H4 (cell line): ENCODE data around the gene ZNF277. TPM values are rescaled to one million over a fixed set of nuclear protein-coding genes. Genes with fewer than 3 reads are reported as not detected.

Experiments
- DNase-seq: peaks from one replicate; pipeline ENCODE4 v3.0.0-alpha.2; 2015; ENCODE audit warnings: low spot score
- total RNA-seq: library from RNA; depleted of rRNA; stranded (reverse); fragments of >200 nt; shearing (Covaris generic); gene quantifications from 2 replicates; pipeline ENCODE4 v1.2.3, GENCODE V29; 2014; rRNA removed

The ZNF277 gene
- total RNA-seq, 1 experiment from 2014 or later: 33.9 TPM

GRCh38 chr7:112391841-112392286, 185.4 kb downstream of the ZNF277 start:
- peak; percentile 60 for DNase-seq

Other genes starting within 250 kb of the ZNF277 start
- 3.4 and 5.5 TPM in 2 replicates for gene DOCK4, start 296 bp upstream of the ZNF277 start, total RNA-seq
- gene IFRD1, start 243.8 kb downstream of the ZNF277 start, total RNA-seq: 100 and 107 TPM in 2 replicates